Liver (tissue), 3 donors: ENCODE measurements around the gene DYSF.

Experiments used
- CTCF ChIP-seq: fragments of 150-350 bp; IDR thresholded peaks from 2 replicates; pipeline ENCODE4 v1.5.1; 2017; ENCODE audit warnings: improper control_type of control experiment, low read depth, low read length; ENCODE audit not compliant: missing input control
- EGR1 ChIP-seq, 2 donors: IDR thresholded peaks; 2 replicates each; pipeline ENCODE4 v1.6.1; 2016 to 2018; ENCODE audit warnings: antibody characterized with exemption in 2 of 2, low read depth in 2 of 2
- FOXA1 ChIP-seq: IDR thresholded peaks from 2 replicates; pipeline ENCODE4 v1.6.1; 2016; ENCODE audit warnings: antibody characterized with exemption
- GABPA ChIP-seq, 2 donors: IDR thresholded peaks in 1 of 2; conservative IDR thresholded peaks in 1 of 2; 2 replicates each; pipeline ENCODE4 v1.6.1; 2016; ENCODE audit warnings: antibody characterized with exemption in 2 of 2, mild to moderate bottlenecking in 1 of 2, moderate library complexity in 1 of 2
- JUND ChIP-seq, 2 donors: IDR thresholded peaks; 2 replicates each; pipeline ENCODE4 v1.6.1; 2016; ENCODE audit warnings: antibody characterized with exemption in 2 of 2
- TAF1 ChIP-seq: conservative IDR thresholded peaks from 2 replicates; pipeline ENCODE4 v1.6.1; 2016; ENCODE audit warnings: antibody characterized with exemption, mild to moderate bottlenecking
- donor health status: healthy.
- donor health status: healthy.

- TF ChIP-seq JUND (IDR thresholded peaks at IDR 0.05) (no peak), FOXA1 (no peak), CTCF (no peak), GABPA (IDR thresholded peaks at IDR 0.05 in 1 of 2, conservative IDR thresholded peaks at IDR 0.05 in 1 of 2) (no peak), TAF1 (no peak), EGR1 (IDR thresholded peaks at IDR 0.05; ENCODE audit: low read depth in 2 of 2) (no peak)
Observed at GRCh38 chr2:71546275-71546638, 92.9 kb downstream of the DYSF start.
